HepG2 (cell line): Measurements from ENCODE around the gene FAM83D. TPM values are rescaled to one million over a fixed set of nuclear protein-coding genes. Genes with fewer than 3 reads are reported as not detected.

Source experiments
- AKAP8 ChIP-seq: sonication (generic); formaldehyde crosslinking; IDR thresholded peaks from 2 replicates; pipeline ENCODE4 v1.5.1; 2020; ENCODE audit warnings: mild to moderate bottlenecking, missing genetic modification reagents
- ELF3 ChIP-seq: IDR thresholded peaks from 2 replicates; pipeline ENCODE4 v1.6.1; 2016; ENCODE audit warnings: missing genetic modification reagents, missing compliant biosample characterization
- ESRRA ChIP-seq: sonication (generic); formaldehyde crosslinking; IDR thresholded peaks from 2 replicates; pipeline ENCODE4 v1.5.1; 2020; ENCODE audit warnings: mild to moderate bottlenecking, low read depth, missing genetic modification reagents
- FOXP1 ChIP-seq, 2 experiments: fragments of 450-650 bp in 1 of 2; IDR thresholded peaks; 2 replicates each; pipeline ENCODE4 v1.6.1; 2017 to 2018; ENCODE audit warnings: antibody characterized with exemption in 1 of 2
- HOXA7 ChIP-seq: sonication (generic); formaldehyde crosslinking; IDR thresholded peaks from 2 replicates; pipeline ENCODE4 v1.8.1; 2022; ENCODE audit warnings: mild to moderate bottlenecking, missing genetic modification reagents, moderate library complexity
- POGZ ChIP-seq: sonication (generic); formaldehyde crosslinking; IDR thresholded peaks from 2 replicates; pipeline ENCODE4 v1.4.0; 2020; ENCODE audit warnings: mild to moderate bottlenecking, missing genetic modification reagents
- SAP130 ChIP-seq: IDR thresholded peaks from 2 replicates; pipeline ENCODE4 v1.6.1; 2016; ENCODE audit warnings: low read depth
- TBX2 ChIP-seq: sonication (generic); formaldehyde crosslinking; IDR thresholded peaks from 2 replicates; pipeline ENCODE4 v1.5.0; 2020; ENCODE audit warnings: missing genetic modification reagents, mild to moderate bottlenecking, borderline replicate concordance
- THAP11 ChIP-seq: IDR thresholded peaks from 2 replicates; pipeline ENCODE4 v1.6.1; 2016; ENCODE audit warnings: missing biosample characterization, missing genetic modification reagents
- ZMYM4 ChIP-seq: sonication (generic); formaldehyde crosslinking; IDR thresholded peaks from 2 replicates; pipeline ENCODE4 v1.8.1; 2023; ENCODE audit warnings: mild to moderate bottlenecking, missing genetic modification reagents
- ZNF317 ChIP-seq: sonication (generic); formaldehyde crosslinking; IDR thresholded peaks from 2 replicates; pipeline ENCODE4 v1.5.0; 2020; ENCODE audit warnings: mild to moderate bottlenecking, missing genetic modification reagents
- ZNF335 ChIP-seq: sonication (generic); formaldehyde crosslinking; IDR thresholded peaks from 2 replicates; pipeline ENCODE4 v1.4.0; 2020; ENCODE audit warnings: missing genetic modification reagents
- ZNF567 ChIP-seq: sonication (generic); formaldehyde crosslinking; IDR thresholded peaks from 2 replicates; pipeline ENCODE4 v1.8.1; 2023; ENCODE audit warnings: mild to moderate bottlenecking, missing genetic modification reagents, borderline replicate concordance
- ZNF674 ChIP-seq: sonication (generic); formaldehyde crosslinking; IDR thresholded peaks from 2 replicates; pipeline ENCODE4 v1.5.0; 2020; ENCODE audit warnings: low read depth, mild to moderate bottlenecking, missing genetic modification reagents
- polyA plus RNA-seq, 8 experiments: library from polyadenylated mRNA; depleted of rRNA in 3 of 8; stranded (reverse) in 7 of 8; unstranded in 1 of 8; fragments of >200 nt; fragmentation: Illumina TruSeq in 4 of 8; extraction: Trizol in 4 of 8; gene quantifications; 2 replicates each; pipeline versions ENCODE4 v1.2.1 to v1.2.3, GENCODE V29; 2011 to 2016; ENCODE audit warnings: low read depth in 4 of 8, missing spikeins in 1 of 8, mixed read lengths in 1 of 8; ENCODE audit not compliant: insufficient read depth in 1 of 8
- total RNA-seq, 5 experiments: library from RNA; depleted of rRNA; stranded (reverse); fragments of >200 nt; fragmentation: Illumina TruSeq; extraction: Trizol; gene quantifications; 2 replicates each; pipeline ENCODE4 v1.2.3, GENCODE V29; 2016; ENCODE audit warnings: low read depth in 1 of 5
- TF ChIP-seq, protein P1 (sequence below): fragments of 450-650 bp; IDR thresholded peaks from 2 replicates; pipeline ENCODE4 v1.6.1; 2017; ENCODE audit warnings: mild to moderate bottlenecking
- TF ChIP-seq, protein P2 (sequence below): sonication (generic); formaldehyde crosslinking; IDR thresholded peaks from 2 replicates; pipeline ENCODE4 v1.4.0; 2020; ENCODE audit warnings: missing genetic modification reagents
- TF ChIP-seq, protein P3 (sequence below): sonication (generic); formaldehyde crosslinking; IDR thresholded peaks from 2 replicates; pipeline ENCODE4 v1.4.0; 2020; ENCODE audit warnings: missing genetic modification reagents, borderline replicate concordance
- TF ChIP-seq, protein P4 (sequence below): sonication (generic); formaldehyde crosslinking; IDR thresholded peaks from 2 replicates; pipeline ENCODE4 v1.5.0; 2020; ENCODE audit warnings: mild to moderate bottlenecking, missing genetic modification reagents, moderate library complexity

The FAM83D gene
- total and polyA plus RNA-seq, 2 of the 13 experiments (the other 11 are each of a cell fraction or from before 2014, with no cell fraction given) = 51.4 to 64.0 TPM

DNA sequence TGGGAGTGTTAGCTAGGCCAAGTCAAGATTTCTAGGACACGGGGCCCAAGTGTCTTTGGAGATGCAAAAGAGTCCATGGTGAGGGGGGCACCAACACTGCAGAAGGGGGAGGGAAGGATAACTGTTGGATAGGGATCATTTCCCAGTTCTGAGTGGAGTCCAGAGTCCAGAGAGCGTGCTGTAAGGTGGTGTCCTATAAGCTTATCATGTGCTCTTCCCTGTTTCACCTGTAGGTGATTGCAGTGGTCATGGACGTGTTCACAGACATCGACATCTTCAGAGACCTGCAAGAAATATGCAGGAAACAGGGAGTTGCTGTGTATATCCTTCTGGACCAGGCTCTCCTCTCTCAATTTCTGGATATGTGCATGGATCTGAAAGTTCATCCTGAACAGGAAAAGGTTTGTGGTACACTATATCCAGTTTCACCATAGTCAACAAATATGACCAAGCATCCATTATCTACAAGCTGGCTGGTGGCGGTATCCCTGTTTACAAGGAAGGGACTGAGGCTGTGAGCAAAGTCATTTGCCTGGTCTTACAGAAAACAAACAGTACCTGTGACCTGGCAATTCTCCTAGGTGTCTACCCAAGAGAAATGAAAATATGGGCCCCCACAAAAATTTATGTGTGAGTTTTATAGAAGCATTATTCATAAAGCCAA is 15.6 kb downstream of the FAM83D start (continued):
- TF ChIP-seq, protein P1, sequence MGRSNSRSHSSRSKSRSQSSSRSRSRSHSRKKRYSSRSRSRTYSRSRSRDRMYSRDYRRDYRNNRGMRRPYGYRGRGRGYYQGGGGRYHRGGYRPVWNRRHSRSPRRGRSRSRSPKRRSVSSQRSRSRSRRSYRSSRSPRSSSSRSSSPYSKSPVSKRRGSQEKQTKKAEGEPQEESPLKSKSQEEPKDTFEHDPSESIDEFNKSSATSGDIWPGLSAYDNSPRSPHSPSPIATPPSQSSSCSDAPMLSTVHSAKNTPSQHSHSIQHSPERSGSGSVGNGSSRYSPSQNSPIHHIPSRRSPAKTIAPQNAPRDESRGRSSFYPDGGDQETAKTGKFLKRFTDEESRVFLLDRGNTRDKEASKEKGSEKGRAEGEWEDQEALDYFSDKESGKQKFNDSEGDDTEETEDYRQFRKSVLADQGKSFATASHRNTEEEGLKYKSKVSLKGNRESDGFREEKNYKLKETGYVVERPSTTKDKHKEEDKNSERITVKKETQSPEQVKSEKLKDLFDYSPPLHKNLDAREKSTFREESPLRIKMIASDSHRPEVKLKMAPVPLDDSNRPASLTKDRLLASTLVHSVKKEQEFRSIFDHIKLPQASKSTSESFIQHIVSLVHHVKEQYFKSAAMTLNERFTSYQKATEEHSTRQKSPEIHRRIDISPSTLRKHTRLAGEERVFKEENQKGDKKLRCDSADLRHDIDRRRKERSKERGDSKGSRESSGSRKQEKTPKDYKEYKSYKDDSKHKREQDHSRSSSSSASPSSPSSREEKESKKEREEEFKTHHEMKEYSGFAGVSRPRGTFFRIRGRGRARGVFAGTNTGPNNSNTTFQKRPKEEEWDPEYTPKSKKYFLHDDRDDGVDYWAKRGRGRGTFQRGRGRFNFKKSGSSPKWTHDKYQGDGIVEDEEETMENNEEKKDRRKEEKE = no peak
- TF ChIP-seq SAP130 = peak; percentile 12; the same call in 1 of the 2 replicates
- TF ChIP-seq ZNF317 (CRISPR knock-in tag) = no peak
- TF ChIP-seq, protein P2, sequence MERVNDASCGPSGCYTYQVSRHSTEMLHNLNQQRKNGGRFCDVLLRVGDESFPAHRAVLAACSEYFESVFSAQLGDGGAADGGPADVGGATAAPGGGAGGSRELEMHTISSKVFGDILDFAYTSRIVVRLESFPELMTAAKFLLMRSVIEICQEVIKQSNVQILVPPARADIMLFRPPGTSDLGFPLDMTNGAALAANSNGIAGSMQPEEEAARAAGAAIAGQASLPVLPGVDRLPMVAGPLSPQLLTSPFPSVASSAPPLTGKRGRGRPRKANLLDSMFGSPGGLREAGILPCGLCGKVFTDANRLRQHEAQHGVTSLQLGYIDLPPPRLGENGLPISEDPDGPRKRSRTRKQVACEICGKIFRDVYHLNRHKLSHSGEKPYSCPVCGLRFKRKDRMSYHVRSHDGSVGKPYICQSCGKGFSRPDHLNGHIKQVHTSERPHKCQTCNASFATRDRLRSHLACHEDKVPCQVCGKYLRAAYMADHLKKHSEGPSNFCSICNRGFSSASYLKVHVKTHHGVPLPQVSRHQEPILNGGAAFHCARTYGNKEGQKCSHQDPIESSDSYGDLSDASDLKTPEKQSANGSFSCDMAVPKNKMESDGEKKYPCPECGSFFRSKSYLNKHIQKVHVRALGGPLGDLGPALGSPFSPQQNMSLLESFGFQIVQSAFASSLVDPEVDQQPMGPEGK (CRISPR knock-in tag) = 0 out of 2 replicates have a peak, but pooled peaks have one; percentile 24
- 0 out of 2 replicates have a peak, but pooled peaks have one; percentile 35 for TF ChIP-seq ZNF335 (CRISPR knock-in tag)
- no peak for TF ChIP-seq HOXA7 (CRISPR knock-in tag)
- TF ChIP-seq, protein P3, sequence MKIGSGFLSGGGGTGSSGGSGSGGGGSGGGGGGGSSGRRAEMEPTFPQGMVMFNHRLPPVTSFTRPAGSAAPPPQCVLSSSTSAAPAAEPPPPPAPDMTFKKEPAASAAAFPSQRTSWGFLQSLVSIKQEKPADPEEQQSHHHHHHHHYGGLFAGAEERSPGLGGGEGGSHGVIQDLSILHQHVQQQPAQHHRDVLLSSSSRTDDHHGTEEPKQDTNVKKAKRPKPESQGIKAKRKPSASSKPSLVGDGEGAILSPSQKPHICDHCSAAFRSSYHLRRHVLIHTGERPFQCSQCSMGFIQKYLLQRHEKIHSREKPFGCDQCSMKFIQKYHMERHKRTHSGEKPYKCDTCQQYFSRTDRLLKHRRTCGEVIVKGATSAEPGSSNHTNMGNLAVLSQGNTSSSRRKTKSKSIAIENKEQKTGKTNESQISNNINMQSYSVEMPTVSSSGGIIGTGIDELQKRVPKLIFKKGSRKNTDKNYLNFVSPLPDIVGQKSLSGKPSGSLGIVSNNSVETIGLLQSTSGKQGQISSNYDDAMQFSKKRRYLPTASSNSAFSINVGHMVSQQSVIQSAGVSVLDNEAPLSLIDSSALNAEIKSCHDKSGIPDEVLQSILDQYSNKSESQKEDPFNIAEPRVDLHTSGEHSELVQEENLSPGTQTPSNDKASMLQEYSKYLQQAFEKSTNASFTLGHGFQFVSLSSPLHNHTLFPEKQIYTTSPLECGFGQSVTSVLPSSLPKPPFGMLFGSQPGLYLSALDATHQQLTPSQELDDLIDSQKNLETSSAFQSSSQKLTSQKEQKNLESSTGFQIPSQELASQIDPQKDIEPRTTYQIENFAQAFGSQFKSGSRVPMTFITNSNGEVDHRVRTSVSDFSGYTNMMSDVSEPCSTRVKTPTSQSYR (CRISPR knock-in tag) = 0 out of 2 replicates have a peak, but pooled peaks have one; percentile 19
- TF ChIP-seq ZNF567 = no peak
- TF ChIP-seq ESRRA (CRISPR knock-in tag) = no peak
- no peak for TF ChIP-seq ZNF674
- peak; percentile 63 for TF ChIP-seq POGZ (CRISPR knock-in tag)
- TF ChIP-seq AKAP8 (CRISPR knock-in tag) = no peak
- TF ChIP-seq TBX2 (CRISPR knock-in tag) = peak; percentile 62
- TF ChIP-seq ELF3 (CRISPR knock-in tag) = peak; percentile 25; the same call in 1 of the 2 replicates
- 0 out of 2 replicates have a peak, but pooled peaks have one; percentile 13 for TF ChIP-seq THAP11
- TF ChIP-seq, protein P4, sequence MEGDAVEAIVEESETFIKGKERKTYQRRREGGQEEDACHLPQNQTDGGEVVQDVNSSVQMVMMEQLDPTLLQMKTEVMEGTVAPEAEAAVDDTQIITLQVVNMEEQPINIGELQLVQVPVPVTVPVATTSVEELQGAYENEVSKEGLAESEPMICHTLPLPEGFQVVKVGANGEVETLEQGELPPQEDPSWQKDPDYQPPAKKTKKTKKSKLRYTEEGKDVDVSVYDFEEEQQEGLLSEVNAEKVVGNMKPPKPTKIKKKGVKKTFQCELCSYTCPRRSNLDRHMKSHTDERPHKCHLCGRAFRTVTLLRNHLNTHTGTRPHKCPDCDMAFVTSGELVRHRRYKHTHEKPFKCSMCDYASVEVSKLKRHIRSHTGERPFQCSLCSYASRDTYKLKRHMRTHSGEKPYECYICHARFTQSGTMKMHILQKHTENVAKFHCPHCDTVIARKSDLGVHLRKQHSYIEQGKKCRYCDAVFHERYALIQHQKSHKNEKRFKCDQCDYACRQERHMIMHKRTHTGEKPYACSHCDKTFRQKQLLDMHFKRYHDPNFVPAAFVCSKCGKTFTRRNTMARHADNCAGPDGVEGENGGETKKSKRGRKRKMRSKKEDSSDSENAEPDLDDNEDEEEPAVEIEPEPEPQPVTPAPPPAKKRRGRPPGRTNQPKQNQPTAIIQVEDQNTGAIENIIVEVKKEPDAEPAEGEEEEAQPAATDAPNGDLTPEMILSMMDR (CRISPR knock-in tag) = peak; percentile 30; the same call in 1 of the 2 replicates
- TF ChIP-seq FOXP1 (IDR thresholded peaks at IDR 0.05) = no peak
- peak; percentile 70; the same call in 1 of the 2 replicates for TF ChIP-seq FOXP1 (CRISPR knock-in tag; IDR thresholded peaks at IDR 0.05)
- peak; percentile 66 for TF ChIP-seq ZMYM4 (CRISPR knock-in tag)
